Activated T-helper 2 cell treated with anti-CD3 and anti-CD28 coated beads, Interferon-gamma antibody, Interleukin-2, Interleukin-4, amounts not matched to agents 10 μg/mL and 5 μg/mL and 100 μg/mL, durations not matched to agents 14 hours and 24 hours and 36 hours (primary cell): ENCODE data around the gene DNAAF8. TPM values are rescaled to one million over a fixed set of nuclear protein-coding genes. Genes with fewer than 3 reads are reported as not detected.
"Not testable (repeated sequence)": the region's sequence is repeated elsewhere in the genome, so short reads cannot be mapped to it uniquely, and the experiment has no call there.

Source experiments
- DNase-seq: peaks from one replicate; pipeline ENCODE4 v3.0.0; 2021; ENCODE audit warnings: low spot score
- H3K27ac Mint-ChIP-seq: one replicate; pipeline ENCODE4 v1.8.0; 2021; ENCODE audit warnings: mixed read lengths
- H3K27me3 Mint-ChIP-seq: one replicate; pipeline ENCODE4 v1.8.0; 2021; ENCODE audit warnings: low read depth, mixed read lengths
- H3K36me3 Mint-ChIP-seq: one replicate; pipeline ENCODE4 v1.8.0; 2021; ENCODE audit warnings: low read depth, mixed read lengths
- H3K4me1 Mint-ChIP-seq: one replicate; pipeline ENCODE4 v1.8.0; 2021; ENCODE audit warnings: low read depth, mixed read lengths
- H3K4me3 Mint-ChIP-seq: one replicate; pipeline ENCODE4 v1.8.0; 2021; ENCODE audit warnings: low read depth, mild to moderate bottlenecking, moderate library complexity, mixed read lengths
- H3K9me3 Mint-ChIP-seq: one replicate; pipeline ENCODE4 v1.8.0; 2021; ENCODE audit warnings: mixed read lengths
- intact Hi-C: fragments of 100-400 bp; cut with micrococcal nuclease; formaldehyde crosslinking; loops from one replicate; pipeline ENCODE4 v1.15.1; 2023
- total RNA-seq: library from RNA; stranded (reverse); gene quantifications from 2 replicates; pipeline ENCODE4 v1.2.3, GENCODE V29; 2022

The DNAAF8 gene
- total RNA-seq, 1 donor from 2014 or later = 0.11 TPM

- H3K27me3 Mint-ChIP-seq, H3K9me3 Mint-ChIP-seq, DNase-seq, H3K36me3 Mint-ChIP-seq, H3K27ac Mint-ChIP-seq, H3K4me3 Mint-ChIP-seq: not testable (repeated sequence)
- intact Hi-C loops = loop anchor here (10.0 kb wide), 1 partner anchor 216 kb away; the partner anchor contains the start of gene SEC14L5
- peaks cover 10% of the 10 kb centered on the region for H3K4me1 Mint-ChIP-seq
Observed at GRCh38 chr16:4738370-4738769, 4.0 kb downstream of the DNAAF8 start.

- H3K27me3 Mint-ChIP-seq = no peaks in the 10 kb centered on the region
- H3K9me3 Mint-ChIP-seq = no peaks in the 10 kb centered on the region
- H3K27ac Mint-ChIP-seq = no peak overlapping the region
Observed at GRCh38 chr16:4743226-4743878, 9.0 kb downstream of the DNAAF8 start.

GRCh38 chr16:4744555-4745273 lies 10.4 kb downstream of the DNAAF8 start:
- H3K27me3 Mint-ChIP-seq = no peaks in the 10 kb centered on the region
- H3K4me3 Mint-ChIP-seq = no peak overlapping the region
- intact Hi-C loops = no loop called here
- peaks cover 11% of the 10 kb centered on the region for H3K4me1 Mint-ChIP-seq
- H3K9me3 Mint-ChIP-seq = no peaks in the 10 kb centered on the region
- DNase-seq = no peak
- H3K27ac Mint-ChIP-seq = no peak overlapping the region
- no peaks in the 10 kb centered on the region for H3K36me3 Mint-ChIP-seq

More at GRCh38 chr16:4743226-4743878, 9.0 kb downstream of the DNAAF8 start:
- no peak for DNase-seq
- Mint-ChIP-seq H3K4me1 (peaks cover 11% of the 10 kb centered on the region), H3K4me3 (no peak overlapping the region), H3K36me3 (no peaks in the 10 kb centered on the region)
- intact Hi-C loops = no loop called here

- no peak overlapping the region for H3K27ac Mint-ChIP-seq
- H3K4me1 Mint-ChIP-seq = peaks cover 11% of the 10 kb centered on the region
- intact Hi-C loops = no loop called here
- DNase-seq = no peak
- H3K27me3 Mint-ChIP-seq = no peaks in the 10 kb centered on the region
- no peak overlapping the region for H3K4me3 Mint-ChIP-seq
- no peaks in the 10 kb centered on the region for H3K36me3 Mint-ChIP-seq
- H3K9me3 Mint-ChIP-seq = no peaks in the 10 kb centered on the region
Observed at GRCh38 chr16:4745274-4745569, 10.9 kb downstream of the DNAAF8 start.

GRCh38 chr16:4746215-4746614 lies 11.9 kb downstream of the DNAAF8 start:
- intact Hi-C loops = no loop called here
- peaks cover 6% of the 10 kb centered on the region for H3K36me3 Mint-ChIP-seq
- no peak overlapping the region for H3K4me3 Mint-ChIP-seq

GRCh38 chr16:4746991-4747574 lies 12.7 kb downstream of the DNAAF8 start:
- Mint-ChIP-seq H3K27ac (no peak overlapping the region), H3K4me3 (no peak overlapping the region), H3K27me3 (no peaks in the 10 kb centered on the region), H3K9me3 (no peaks in the 10 kb centered on the region), H3K36me3 (peaks cover 11% of the 10 kb centered on the region), H3K4me1 (peaks cover 11% of the 10 kb centered on the region)
- intact Hi-C loops = no loop called here
- no peak for DNase-seq

More at GRCh38 chr16:4746215-4746614, 11.9 kb downstream of the DNAAF8 start:
- H3K27me3 Mint-ChIP-seq = no peaks in the 10 kb centered on the region
- no peak overlapping the region for H3K27ac Mint-ChIP-seq
- no peak for DNase-seq
- H3K4me1 Mint-ChIP-seq = peaks cover 11% of the 10 kb centered on the region
- no peaks in the 10 kb centered on the region for H3K9me3 Mint-ChIP-seq

GRCh38 chr16:4747906-4748681 lies 13.8 kb downstream of the DNAAF8 start:
- Mint-ChIP-seq H3K4me1 (peaks cover 11% of the 10 kb centered on the region), H3K9me3 (no peaks in the 10 kb centered on the region), H3K27ac (no peak overlapping the region), H3K27me3 (no peaks in the 10 kb centered on the region), H3K36me3 (peaks cover 12% of the 10 kb centered on the region), H3K4me3 (no peak overlapping the region)
- intact Hi-C loops = no loop called here
- no peak for DNase-seq

GRCh38 chr16:4748682-4749411 lies 14.5 kb downstream of the DNAAF8 start:
- Mint-ChIP-seq H3K27me3 (no peaks in the 10 kb centered on the region), H3K4me3 (no peak overlapping the region), H3K4me1 (peaks cover 5% of the 10 kb centered on the region), H3K9me3 (no peaks in the 10 kb centered on the region), H3K27ac (no peak overlapping the region), H3K36me3 (peaks cover 18% of the 10 kb centered on the region)
- no peak for DNase-seq
- intact Hi-C loops = no loop called here

GRCh38 chr16:4749700-4750257 lies 15.4 kb downstream of the DNAAF8 start:
- DNase-seq = no peak
- H3K4me3 Mint-ChIP-seq = no peak overlapping the region
- no peak overlapping the region for H3K27ac Mint-ChIP-seq
- intact Hi-C loops = no loop called here
- peaks cover 5% of the 10 kb centered on the region for H3K4me1 Mint-ChIP-seq
- no peaks in the 10 kb centered on the region for H3K9me3 Mint-ChIP-seq
- H3K36me3 Mint-ChIP-seq = peaks cover 22% of the 10 kb centered on the region
- H3K27me3 Mint-ChIP-seq = no peaks in the 10 kb centered on the region

GRCh38 chr16:4750896-4751295 lies 16.6 kb downstream of the DNAAF8 start:
- Mint-ChIP-seq H3K27ac (no peak overlapping the region), H3K36me3 (peaks cover 33% of the 10 kb centered on the region), H3K27me3 (no peaks in the 10 kb centered on the region), H3K4me3 (no peak overlapping the region), H3K9me3 (peaks cover 3% of the 10 kb centered on the region), H3K4me1 (peaks cover 5% of the 10 kb centered on the region)
- intact Hi-C loops = no loop called here
- no peak for DNase-seq

- Mint-ChIP-seq H3K27me3 (no peaks in the 10 kb centered on the region), H3K9me3 (peaks cover 3% of the 10 kb centered on the region), H3K27ac (no peak overlapping the region), H3K4me3 (no peak overlapping the region), H3K36me3 (peaks cover 44% of the 10 kb centered on the region), H3K4me1 (peaks cover 5% of the 10 kb centered on the region)
- intact Hi-C loops = no loop called here
- DNase-seq = no peak
Observed at GRCh38 chr16:4752351-4753100, 18.2 kb downstream of the DNAAF8 start.
